IMR-90 (cell line): ENCODE results near the gene CREBBP. TPM values are rescaled to one million over a fixed set of nuclear protein-coding genes. Genes with fewer than 3 reads are reported as not detected.

Experiments used
- ATAC-seq: fragments of 200-7000 bp; cut with Tn5 transposase; 2 replicates; pipeline ENCODE4 v1.9.1; 2020; ENCODE audit warnings: low read depth, mild to moderate bottlenecking, moderate library complexity
- BruUV-seq: library from RNA; stranded (reverse); fragments of 400-500 nt; replicated peaks from 2 replicates; lab custom pipeline; 2021; lab: Mats Ljungman, UMichigan
- CTCF ChIA-PET: fragments of 300-600 bp; formaldehyde crosslinking; extraction: SDS; loops from one replicate; lab custom pipeline; 2021; ENCODE audit warnings: antibody characterized with exemption; lab: Yijun Ruan, JAX
- POLR2A ChIA-PET: fragments of 300-600 bp; sonication (Branson Sonifier 250); formaldehyde crosslinking; loops from one replicate; lab custom pipeline; 2022; ENCODE audit warnings: antibody characterized with exemption; ENCODE audit not compliant: unreplicated experiment; lab: Charles Lee
- DNase-seq: peaks from one replicate; pipeline ENCODE4 v3.0.0; 2013
- H2AFZ ChIP-seq: replicated peaks from 2 replicates; pipeline ENCODE3; 2013; ENCODE audit warnings: low read length, mild to moderate bottlenecking; ENCODE audit not compliant: poor library complexity
- H2AK5ac ChIP-seq: 2 replicates; pipeline ENCODE4 v1.6.1; 2013; ENCODE audit warnings: low read depth, low read length, inconsistent platforms
- H2AK9ac ChIP-seq: replicated peaks from 2 replicates; pipeline ENCODE3; 2013; ENCODE audit warnings: mild to moderate bottlenecking, low read depth, low read length, moderate library complexity; ENCODE audit not compliant: poor library complexity
- H2BK120ac ChIP-seq: 2 replicates; pipeline ENCODE4 v1.6.1; 2013; ENCODE audit warnings: low read depth, low read length, inconsistent platforms
- H2BK15ac ChIP-seq: 3 replicates; pipeline ENCODE4 v1.6.1; 2013; ENCODE audit warnings: low read depth, low read length, inconsistent platforms
- H2BK20ac ChIP-seq: 2 replicates; pipeline ENCODE4 v1.6.1; 2013; ENCODE audit warnings: low read depth, mild to moderate bottlenecking, inconsistent platforms, low read length, moderate library complexity
- H2BK5ac ChIP-seq: 2 replicates; pipeline ENCODE4 v1.6.1; 2013; ENCODE audit warnings: mild to moderate bottlenecking, low read depth, low read length, inconsistent platforms; ENCODE audit not compliant: poor library complexity, severe bottlenecking
- H3K14ac ChIP-seq: replicated peaks from 2 replicates; pipeline ENCODE4 v1.6.1; 2013; ENCODE audit warnings: low read depth, low read length, inconsistent platforms
- H3K18ac ChIP-seq: 2 replicates; pipeline ENCODE4 v1.6.1; 2013; ENCODE audit warnings: low read depth, low read length, control low read depth
- H3K23ac ChIP-seq: 2 replicates; pipeline ENCODE4 v1.6.1; 2013; ENCODE audit warnings: low read depth, low read length, inconsistent platforms
- H3K27ac ChIP-seq: 2 replicates; pipeline ENCODE4 v1.5.1; 2013; ENCODE audit warnings: mild to moderate bottlenecking, control low read depth, low read length; ENCODE audit not compliant: insufficient read depth
- H3K27me3 ChIP-seq: 2 replicates; pipeline ENCODE4 v1.6.1; 2013; ENCODE audit warnings: low read length; ENCODE audit not compliant: control insufficient read depth, insufficient read depth
- H3K36me3 ChIP-seq: 2 replicates; pipeline ENCODE4 v1.6.1; 2013; ENCODE audit warnings: low read length, mixed read lengths; ENCODE audit not compliant: control insufficient read depth, insufficient read depth
- H3K4ac ChIP-seq: 2 replicates; pipeline ENCODE4 v1.6.1; 2013; ENCODE audit warnings: low read depth, low read length, inconsistent platforms
- H3K4me1 ChIP-seq: 2 replicates; pipeline ENCODE4 v1.6.1; 2013; ENCODE audit warnings: low read length, mixed read lengths; ENCODE audit not compliant: control insufficient read depth, insufficient read depth
- H3K4me2 ChIP-seq: 2 replicates; pipeline ENCODE4 v1.6.1; 2013; ENCODE audit warnings: low read depth, mild to moderate bottlenecking, control low read depth, low read length, moderate library complexity
- H3K4me3 ChIP-seq: 2 replicates; pipeline ENCODE4 v1.5.1; 2013; ENCODE audit warnings: low read depth, mild to moderate bottlenecking, control low read depth, low read length, moderate library complexity; ENCODE audit not compliant: insufficient read depth
- H3K56ac ChIP-seq: 2 replicates; pipeline ENCODE4 v1.6.1; 2013; ENCODE audit warnings: low read length, inconsistent platforms; ENCODE audit not compliant: insufficient read depth; ENCODE audit errors: extremely low read depth
- H3K79me1 ChIP-seq, 2 experiments: 2 replicates each; pipeline ENCODE4 v1.6.1; 2013; ENCODE audit warnings: low read length in 2 of 2, inconsistent platforms in 1 of 2, low read depth in 1 of 2
- H3K9ac ChIP-seq: 2 replicates; pipeline ENCODE4 v1.6.1; 2013; ENCODE audit warnings: low read depth, low read length, control low read depth
- H3K9me1 ChIP-seq: 2 replicates; pipeline ENCODE4 v1.6.1; 2013; ENCODE audit warnings: low read length, inconsistent platforms; ENCODE audit not compliant: insufficient read depth
- H3K9me3 ChIP-seq: 2 replicates; pipeline ENCODE4 v1.6.1; 2013; ENCODE audit warnings: low read length; ENCODE audit not compliant: control insufficient read depth, insufficient read depth
- H4K20me1 ChIP-seq: 2 replicates; pipeline ENCODE4 v1.6.1; 2013; ENCODE audit warnings: low read length, inconsistent platforms; ENCODE audit not compliant: insufficient read depth
- H4K5ac ChIP-seq: 2 replicates; pipeline ENCODE4 v1.6.1; 2013; ENCODE audit warnings: mild to moderate bottlenecking, low read depth, low read length, control low read depth
- H4K8ac ChIP-seq, 2 experiments: 2 replicates each; pipeline ENCODE4 v1.6.1; 2013; ENCODE audit warnings: low read depth in 2 of 2, low read length in 2 of 2, control low read depth in 1 of 2, inconsistent platforms in 1 of 2
- H4K91ac ChIP-seq: 2 replicates; pipeline ENCODE4 v1.6.1; 2013; ENCODE audit warnings: low read depth, low read length, inconsistent platforms; ENCODE audit not compliant: insufficient read depth
- CHD1 ChIP-seq: IDR thresholded peaks from 2 replicates; pipeline ENCODE4 v1.6.1; 2012; ENCODE audit warnings: low read depth, low read length, improper control_type of control experiment
- FOS ChIP-seq: fragments of 150-350 bp; IDR thresholded peaks from 2 replicates; pipeline ENCODE4 v1.6.1; 2016; ENCODE audit warnings: low read depth, low read length
- MAFK ChIP-seq: IDR thresholded peaks from 2 replicates; pipeline ENCODE4 v1.6.1; 2012; ENCODE audit warnings: low read depth, low read length, improper control_type of control experiment
- POLR2A ChIP-seq: IDR thresholded peaks from 2 replicates; pipeline ENCODE4 v1.6.1; 2012; ENCODE audit warnings: mild to moderate bottlenecking, low read depth, low read length
- WGBS, 2 experiments: methylation state at CpG; one replicate each; pipeline versions ENCODE4 v1.1.5 to v1.1.7; 2013; ENCODE audit warnings: missing lambda C conversion rate in 2 of 2; ENCODE audit not compliant: insufficient read length in 1 of 2; ENCODE audit errors: extremely low coverage in 2 of 2; 5-methylcytosine and 5-hydroxymethylcytosine counted together
- dilution Hi-C: fragments of 300-500 bp; cut with HindIII; formaldehyde crosslinking; loops from one replicate; pipeline ENCODE4 v1.14.3; 2018; ENCODE audit warnings: low sequenced_read_pairs; ENCODE audit not compliant: unreplicated experiment
- in situ Hi-C: fragments of 300-500 bp; cut with MboI; formaldehyde crosslinking; loops from 3 replicates; pipeline ENCODE4 v1.14.3; 2019; ENCODE audit warnings: low sequenced_read_pairs, inconsistent platforms, mixed read lengths
- intact Hi-C: fragments of 100-400 bp; cut with micrococcal nuclease; formaldehyde crosslinking; loops from 2 replicates; pipeline ENCODE4 v1.10.0; 2022
- polyA plus RNA-seq, 3 experiments: library from polyadenylated mRNA; depleted of rRNA; stranded (reverse); fragments of >200 nt; gene quantifications; 2 replicates each; pipeline ENCODE4 v1.2.3, GENCODE V29; 2012; ENCODE audit warnings: low replicate concordance in 1 of 3
- total RNA-seq: library from RNA; depleted of rRNA; stranded (reverse); fragments of >200 nt; gene quantifications from 2 replicates; pipeline ENCODE4 v1.2.3, GENCODE V29; 2012

CREBBP gene
- total and polyA plus RNA-seq, 2 of the 4 experiments (the other 2 are of a cell fraction) = 7.3 to 12.5 TPM

GRCh38 chr16:3695610-3696369, 184.7 kb downstream of the CREBBP start (continued):
- no peak for TF ChIP-seq FOS

GRCh38 chr16:3694051-3694450, 186.5 kb downstream of the CREBBP start:
- Histone ChIP-seq H3K4ac (no peak overlapping the region), H3K56ac (no peak overlapping the region), H3K27me3 (no peaks in the 10 kb centered on the region), H4K20me1 (peaks cover 7% of the 10 kb centered on the region; the same call in 1 of the 2 replicates), H3K4me3 (no peak overlapping the region), H2BK15ac (no peak overlapping the region), H3K79me1 (peaks cover 26 to 65% of the 10 kb centered on the region in 2 experiments), H2BK120ac (no peak overlapping the region), H4K8ac (no peak overlapping the region), H3K27ac (no peak overlapping the region), H2AFZ (no peak overlapping the region), H4K91ac (no peak overlapping the region), H2BK20ac (no peak overlapping the region), H3K4me2 (no peak overlapping the region), H3K9me3 (no peaks in the 10 kb centered on the region), H3K23ac (no peak overlapping the region), H3K9me1 (0 out of 2 replicates have a peak, but pooled peaks cover 10% of the 10 kb centered on the region), H2BK5ac (no peak overlapping the region), H2AK9ac (no peak overlapping the region), H3K14ac (no peak overlapping the region), H2AK5ac (no peak overlapping the region), H4K5ac (no peak overlapping the region), H3K4me1 (peaks cover 11% of the 10 kb centered on the region), H3K9ac (no peak overlapping the region), H3K36me3 (no peaks in the 10 kb centered on the region), H3K18ac (no peak overlapping the region)
- in situ Hi-C loops (no loop called here), dilution Hi-C loops (no loop called here), intact Hi-C loops (loop anchor here (5.0 to 10.0 kb wide), 4 partner anchors 167 to 561 kb away; partner anchors contain the start of gene ADCY9)
- 86% methylated on average over 5 of the region's 9 CpGs; no CpG with 5 or more reads in 1 of the 2 experiments for WGBS, 2 experiments
- DNase-seq (no peak), ATAC-seq (no peak)
- no TSS peak for BruUV-seq
- ChIA-PET CTCF (no interaction called here), POLR2A (no interaction called here)
- TF ChIP-seq FOS (no peak), MAFK (no peak), POLR2A (no peak), CHD1 (no peak)
